Psoas muscle (tissue), 8 donors: Measurements from ENCODE around the gene BCAR3. TPM values are rescaled to one million over a fixed set of nuclear protein-coding genes. Genes with fewer than 3 reads are reported as not detected.

ENCODE experiments used
- ATAC-seq, 4 donors: fragments of 200-7000 bp; cut with Tn5 transposase; one replicate each; pipeline ENCODE4 v1.9.1; 2020; ENCODE audit warnings: moderate library complexity in 3 of 4, mild to moderate bottlenecking in 2 of 4
- DNase-seq, 2 donors: peaks; one replicate each; pipeline ENCODE4 v3.0.0-alpha.2; 2020
- H3K27ac ChIP-seq: fragments of 200-600 bp; one replicate; pipeline ENCODE4 v1.8.0; 2022
- H3K27me3 ChIP-seq, 3 donors: fragments of 200-600 bp in 1 of 3; one replicate each; pipeline versions ENCODE4 v1.6.1 to v1.8.0; 2013 to 2022; ENCODE audit warnings: low read length in 2 of 3, mild to moderate bottlenecking in 2 of 3, moderate library complexity in 1 of 3; ENCODE audit not compliant: insufficient read depth in 3 of 3
- H3K36me3 ChIP-seq, 2 donors: fragments of 200-600 bp in 1 of 2; one replicate each; pipeline versions ENCODE4 v1.6.1 to v1.8.0; 2013 to 2022; ENCODE audit warnings: low read depth in 1 of 2, mild to moderate bottlenecking in 1 of 2, moderate library complexity in 1 of 2; ENCODE audit not compliant: insufficient read depth in 1 of 2
- H3K4me1 ChIP-seq: fragments of 200-600 bp; one replicate; pipeline ENCODE4 v1.8.0; 2022
- H3K4me3 ChIP-seq: fragments of 200-600 bp; one replicate; pipeline ENCODE4 v1.8.0; 2022; ENCODE audit warnings: mild to moderate bottlenecking
- H3K9me3 ChIP-seq: fragments of 200-600 bp; one replicate; pipeline ENCODE4 v1.8.0; 2022
- CTCF ChIP-seq: fragments of 200-600 bp; IDR thresholded peaks from one replicate; pipeline ENCODE4 v1.8.0; 2022; ENCODE audit warnings: antibody characterized with exemption
- WGBS, 3 donors: extraction: QIAGEN DNeasy Blood & Tissue Kit; methylation state at CpG; one replicate each; pipeline versions ENCODE4 v1.1.6 to v1.1.7; 2013; 5-methylcytosine and 5-hydroxymethylcytosine counted together
- intact Hi-C, 2 donors: fragments of 100-400 bp; cut with DNase I; formaldehyde crosslinking; loops; one replicate each; pipeline versions ENCODE4 v1.11.0 to v1.14.2; 2022
- polyA plus RNA-seq, 3 donors: library from polyadenylated mRNA; stranded (reverse); fragments of 200-250 nt; gene quantifications; one replicate each; pipeline ENCODE4 v1.2.3, GENCODE V29; 2013
- total RNA-seq, 4 donors: library from RNA; stranded (reverse); fragmentation: NEBNext Ultra II Directional in 2 of 4; extraction: Animal tissue kit (Norgen Biotek cat#: 25700) in 2 of 4; gene quantifications; one replicate each; pipeline versions ENCODE4 v1.2.1 to v1.2.4, GENCODE V29; 2021 to 2023
- donor health status: healthy with polysubstance abuse.
- donor health status: DM: no; HTN: no; CAD: no; lungs with moderate emphysema.
- donor health status: Bipolar disorder and iron deficiency.
- donor health status: healthy.
- donor health status: DM: yes; HTN: yes; CAD: no.
- donor health status: DM: no; HTN: no; CAD: no.
- donor health status: DM: no; HTN: no; CAD: no.
- donor health status: DM: yes; HTN: yes; CAD: no.

BCAR3 gene
- total and polyA plus RNA-seq, 7 donors = 15.8 to 64.1 (median 18.4) TPM

- ATAC-seq (no peak), DNase-seq (no peak)
- H3K4me1 ChIP-seq = no peaks in the 10 kb centered on the region
- TF ChIP-seq CTCF = no peak
- no peak overlapping the region for H3K27ac ChIP-seq
- intact Hi-C loops = no loop called here
- H3K36me3 ChIP-seq = peaks cover 2 to 16% of the 10 kb centered on the region in 2 donors
- 78 to 82% (median 82%) methylated on average over 5 of the region's 5 CpGs for WGBS, 3 donors
- no peaks in the 10 kb centered on the region for H3K27me3 ChIP-seq
- H3K9me3 ChIP-seq = no peaks in the 10 kb centered on the region
- H3K4me3 ChIP-seq = no peak overlapping the region
These were observed 43.3 kb downstream of the BCAR3 start for GRCh38 chr1:93638307-93638847.

- Histone ChIP-seq H3K27ac (no peak overlapping the region), H3K4me1 (no peaks in the 10 kb centered on the region), H3K36me3 (peaks cover 0 to 13% of the 10 kb centered on the region in 2 donors), H3K27me3 (no peaks in the 10 kb centered on the region), H3K4me3 (no peak overlapping the region), H3K9me3 (no peaks in the 10 kb centered on the region)
- no peak for ATAC-seq
- no peak for DNase-seq
- intact Hi-C loops = no loop called here
- no peak for TF ChIP-seq CTCF
- WGBS, 3 donors = 82 to 92% (median 88%) methylated on average over 3 of the region's 3 CpGs
These were observed 44.9 kb downstream of the BCAR3 start for GRCh38 chr1:93636712-93637111.

- Histone ChIP-seq H3K36me3 (peaks cover 0 to 6% of the 10 kb centered on the region in 2 donors), H3K4me3 (no peak overlapping the region), H3K27ac (no peak overlapping the region), H3K4me1 (no peaks in the 10 kb centered on the region), H3K27me3 (no peaks in the 10 kb centered on the region), H3K9me3 (peaks cover 2% of the 10 kb centered on the region)
- DNase-seq (no peak), ATAC-seq (no peak)
- 67 to 72% (median 67%) methylated on average over 14 of the region's 14 CpGs for WGBS, 3 donors
- intact Hi-C loops = no loop called here
- no peak for TF ChIP-seq CTCF
These were observed 45.8 kb downstream of the BCAR3 start for GRCh38 chr1:93635614-93636543.

GRCh38 chr1:93633313-93633712 lies 48.3 kb downstream of the BCAR3 start:
- no peak for TF ChIP-seq CTCF
- Histone ChIP-seq H3K27me3 (no peaks in the 10 kb centered on the region), H3K36me3 (no peaks in the 10 kb centered on the region), H3K4me3 (no peak overlapping the region), H3K9me3 (peaks cover 2% of the 10 kb centered on the region), H3K4me1 (no peaks in the 10 kb centered on the region), H3K27ac (no peak overlapping the region)
- 94 to 97% (median 95%) methylated on average over 4 of the region's 4 CpGs for WGBS, 3 donors
- intact Hi-C loops = loop anchor here (5.0 kb wide), 3 partner anchors 34 to 209 kb away; no protein-coding TSS in a partner anchor
- DNase-seq (no peak), ATAC-seq (no peak)
